GM12801 (cell line): ENCODE results near the gene CACNG7.

Experiments
- CTCF ChIP-seq: IDR thresholded peaks from one replicate; pipeline ENCODE4 v1.5.1; 2011; ENCODE audit warnings: control low read depth; ENCODE audit not compliant: insufficient read length; ENCODE audit errors: extremely low read depth

The CACNG7 gene

GRCh38 chr19:53961523-53962356, 52.7 kb downstream of the CACNG7 start:
- TF ChIP-seq CTCF = no peak

GRCh38 chr19:53962887-53963431, 53.9 kb downstream of the CACNG7 start, which contains the start of gene CACNG8:
TSS of gene CACNG8 (plus strand) at chr19:53962937.
- TF ChIP-seq CTCF = no peak

- no peak for TF ChIP-seq CTCF
Observed at GRCh38 chr19:53965091-53965490, 56.0 kb downstream of the CACNG7 start.

GRCh38 chr19:53966931-53967330, 57.9 kb downstream of the CACNG7 start:
- no peak for TF ChIP-seq CTCF

GRCh38 chr19:53969366-53969765, 60.3 kb downstream of the CACNG7 start:
- no peak for TF ChIP-seq CTCF

GRCh38 chr19:53971673-53972072, 62.6 kb downstream of the CACNG7 start:
- no peak for TF ChIP-seq CTCF

- TF ChIP-seq CTCF = no peak
Observed at GRCh38 chr19:53977429-53977990, 68.4 kb downstream of the CACNG7 start.
